OCI-M2 (cell line): ENCODE measurements around the gene LSM10.
A peak's percentile ranks its signal among the peaks of the same experiment; 100 is the strongest.

Experiments used
- DNase-seq: peaks from one replicate; lab custom pipeline; 2025; ENCODE audit not compliant: unreplicated experiment; lab: John Stamatoyannopoulos, UW

Gene LSM10

DNA sequence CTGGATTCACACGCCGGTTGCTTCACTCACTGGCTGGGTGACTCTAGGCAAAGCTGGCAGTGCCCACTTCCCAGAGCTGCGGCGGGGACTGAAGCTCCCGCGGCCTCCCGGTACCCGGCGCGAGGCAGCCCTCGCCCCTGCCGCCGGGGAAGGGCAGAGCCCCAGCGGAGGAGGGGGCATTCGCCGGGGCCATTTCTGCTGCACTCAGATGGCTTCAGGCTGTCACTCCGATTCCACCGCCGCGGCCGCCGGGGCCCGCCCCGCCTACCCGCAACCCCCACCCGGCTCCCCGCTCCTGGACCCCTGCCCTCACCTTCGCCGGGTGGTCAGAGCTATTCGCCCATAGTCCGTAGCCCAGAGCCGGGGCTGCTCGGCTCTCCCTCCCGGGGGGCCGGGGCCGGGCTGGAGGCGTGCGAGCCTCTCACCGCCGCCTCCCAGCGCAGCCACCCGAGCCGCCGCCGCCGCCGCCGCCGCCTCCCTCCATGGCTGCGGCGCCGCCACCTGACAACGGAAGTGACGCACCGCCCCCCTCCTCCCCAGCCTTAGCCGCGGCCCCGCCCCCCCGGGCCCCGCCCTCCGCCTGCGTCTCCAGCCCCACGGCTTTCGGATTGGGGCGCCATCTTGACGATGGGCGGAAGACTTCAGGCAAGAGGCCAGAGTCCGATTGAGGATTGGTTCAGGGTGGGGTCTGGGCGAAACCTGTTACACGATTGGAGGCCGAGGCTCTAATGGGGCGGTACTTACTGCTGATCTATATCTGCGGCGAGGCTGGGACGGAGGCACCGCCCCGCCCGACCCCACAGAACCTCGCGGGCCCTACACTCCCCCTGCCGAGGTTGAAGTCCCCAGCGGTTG, 12.1 kb downstream of the LSM10 start, which contains the start of gene STK40:
Gene STK40 (minus strand): TSS at position 515 of the 855 bp plus-strand sequence. CDS start 24,592 bp downstream, outside the sequence.
- peak; percentile 74 for DNase-seq

DNA sequence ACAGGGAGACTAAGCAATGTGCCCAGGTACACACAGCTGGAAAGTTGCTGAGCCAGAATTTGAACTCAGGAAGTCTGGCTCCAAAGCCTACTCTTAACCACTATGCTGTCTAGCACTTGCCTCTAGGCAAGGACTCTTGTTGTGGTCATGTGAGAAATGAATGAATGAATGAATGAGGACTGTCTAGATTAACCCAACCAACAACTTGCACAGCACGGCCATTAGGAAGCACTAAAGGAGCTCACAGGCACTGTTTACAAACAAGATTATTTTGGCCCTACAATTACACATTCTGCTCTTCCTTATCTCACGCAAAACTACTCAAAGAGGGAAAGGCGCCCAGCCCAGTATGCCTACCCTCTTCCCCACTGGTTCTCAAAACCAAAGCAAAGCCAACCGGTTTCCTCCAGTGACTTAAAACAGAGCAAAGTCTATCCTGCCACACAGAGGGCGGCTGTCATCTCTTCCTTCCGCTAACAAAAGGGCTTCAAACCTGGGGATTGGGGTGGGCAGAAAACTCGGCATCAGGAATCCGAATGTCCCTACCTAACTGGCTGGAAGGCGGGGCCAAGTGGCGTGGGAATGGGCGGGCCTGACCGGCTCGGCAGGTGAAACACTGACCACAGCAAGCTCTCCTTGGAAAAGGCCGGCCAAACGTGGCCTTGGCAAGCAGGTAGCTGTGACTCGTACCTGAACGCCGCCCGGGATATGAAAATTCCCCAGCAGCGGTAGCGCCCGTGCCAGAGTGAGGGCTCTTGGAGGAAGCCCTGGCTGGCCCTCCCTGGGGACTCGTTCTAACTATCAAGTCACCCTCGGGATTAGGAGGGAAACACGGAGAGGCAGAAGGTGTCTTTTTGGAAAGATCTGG, 12.9 kb downstream of the LSM10 start:
- no peak for DNase-seq

DNA sequence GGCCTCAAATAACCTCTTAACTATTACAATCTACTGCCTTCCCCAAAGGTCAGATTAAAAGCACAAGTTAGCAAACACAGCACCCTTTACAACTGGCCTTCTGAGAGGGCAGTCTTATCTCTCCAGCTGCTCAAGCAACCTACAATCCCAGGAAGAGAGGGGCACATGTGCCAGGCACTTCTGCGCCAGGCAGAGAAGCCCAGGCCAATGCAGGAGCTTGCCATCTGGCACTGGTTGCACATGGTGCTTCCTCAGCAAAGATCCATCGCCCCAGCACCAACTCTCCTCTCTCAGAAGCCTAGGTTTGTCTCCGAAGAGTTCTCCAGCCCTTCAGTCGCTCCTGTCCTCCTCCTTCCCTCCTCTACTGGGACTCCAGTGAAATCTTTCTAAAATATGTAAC, 14.5 kb downstream of the LSM10 start:
- DNase-seq = no peak

DNA sequence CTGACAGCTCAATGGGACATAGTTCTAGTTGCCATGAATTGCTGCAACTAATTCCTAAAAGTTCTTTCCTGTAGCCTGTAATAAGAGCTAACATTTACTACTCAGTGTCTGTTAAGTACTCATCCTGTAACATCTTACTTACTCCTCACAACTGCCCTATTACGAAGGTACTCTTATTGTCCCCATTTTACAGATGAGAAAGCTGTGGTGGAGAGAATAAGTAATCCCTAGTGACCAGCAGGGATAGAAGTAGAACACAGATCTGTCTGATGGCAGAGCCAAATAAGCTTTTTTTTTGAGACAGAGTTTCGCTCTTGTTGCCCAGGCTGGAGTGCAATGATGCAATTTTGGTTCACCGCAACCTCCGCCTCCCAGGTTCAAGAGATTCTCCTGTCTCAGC, 15.0 kb downstream of the LSM10 start:
- DNase-seq = no peak

DNA sequence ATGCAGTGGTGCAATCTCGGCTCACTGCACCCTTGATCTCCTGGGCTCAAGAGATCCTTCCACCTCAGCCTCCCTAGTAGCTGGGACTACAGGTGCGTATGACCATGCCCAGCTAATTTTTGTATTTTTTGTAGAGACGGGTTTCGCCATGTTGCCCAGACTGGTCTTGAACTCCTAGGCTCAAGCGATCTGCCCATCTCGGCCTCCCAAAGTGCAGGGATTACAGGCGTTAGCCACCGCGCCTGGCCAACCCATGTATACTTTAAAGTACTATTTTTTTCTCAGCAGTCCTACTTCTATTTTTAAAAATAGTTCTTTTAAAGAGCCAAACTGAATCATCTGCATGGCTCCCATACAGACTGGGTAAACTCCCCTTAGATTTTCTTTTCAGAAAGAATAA, 15.5 kb downstream of the LSM10 start:
- no peak for DNase-seq

DNA sequence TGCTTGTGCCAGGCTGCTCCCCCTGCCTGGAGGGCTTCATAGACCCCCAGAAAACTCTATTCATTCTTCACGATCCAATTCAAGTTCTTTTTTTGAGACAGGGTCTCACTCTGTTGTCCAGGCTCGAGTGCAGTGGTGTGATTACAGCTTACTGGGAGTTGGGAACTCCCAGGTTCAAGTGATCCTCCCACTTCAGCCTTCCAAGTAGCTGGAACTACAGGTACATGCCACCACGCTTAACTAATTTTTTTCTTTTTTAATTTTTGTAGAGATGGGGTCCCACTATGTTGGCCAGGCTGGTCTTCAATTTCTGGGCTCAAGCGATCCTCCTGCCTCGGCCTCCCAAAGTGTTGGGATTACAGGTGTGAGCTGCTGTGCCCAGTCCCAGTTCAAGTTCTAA, 16.3 kb downstream of the LSM10 start:
- DNase-seq = no peak

DNA sequence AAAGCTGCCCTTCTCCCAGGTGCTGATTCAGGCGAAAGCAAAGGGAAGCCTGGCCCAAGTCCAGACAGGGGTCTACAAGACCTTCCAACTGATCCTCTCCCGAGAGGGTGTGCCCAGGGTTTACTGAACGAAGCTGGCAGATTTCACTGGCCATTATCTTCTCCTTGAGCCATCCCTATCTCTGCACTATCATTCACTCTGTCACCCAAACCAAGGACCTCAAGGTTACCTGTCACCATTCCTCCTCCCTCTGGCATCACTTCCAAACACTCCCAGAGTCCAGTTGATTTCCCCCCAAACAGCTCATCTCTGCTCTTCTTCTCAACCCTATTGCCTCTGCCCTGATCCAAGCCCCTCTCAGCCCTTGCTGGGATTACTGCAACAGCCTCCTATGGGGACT, 16.9 kb downstream of the LSM10 start:
- no peak for DNase-seq

DNA sequence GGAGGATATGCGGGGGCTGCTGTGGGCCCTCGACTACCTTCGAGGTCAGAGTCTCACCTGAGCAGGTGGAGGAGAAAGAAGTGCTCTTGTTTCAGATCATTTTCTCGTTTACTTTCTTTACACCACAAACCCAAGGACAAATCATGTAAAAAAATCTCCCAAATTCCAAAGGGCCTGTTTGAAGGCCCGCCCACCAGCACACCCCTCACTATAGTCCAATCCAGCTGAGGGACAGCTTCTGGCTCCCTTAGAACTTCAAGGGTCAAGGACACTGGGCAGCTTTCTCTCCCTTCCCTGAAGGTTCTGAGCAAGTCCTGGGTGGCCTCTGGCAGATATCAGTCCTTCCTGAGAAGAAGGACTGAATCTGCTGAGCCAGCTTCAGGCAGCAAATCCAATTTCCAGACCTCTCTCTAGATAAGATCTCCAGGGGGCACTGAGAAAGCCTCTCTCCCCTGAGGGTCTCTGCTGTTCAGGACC, 17.5 kb downstream of the LSM10 start:
- DNase-seq = no peak

DNA sequence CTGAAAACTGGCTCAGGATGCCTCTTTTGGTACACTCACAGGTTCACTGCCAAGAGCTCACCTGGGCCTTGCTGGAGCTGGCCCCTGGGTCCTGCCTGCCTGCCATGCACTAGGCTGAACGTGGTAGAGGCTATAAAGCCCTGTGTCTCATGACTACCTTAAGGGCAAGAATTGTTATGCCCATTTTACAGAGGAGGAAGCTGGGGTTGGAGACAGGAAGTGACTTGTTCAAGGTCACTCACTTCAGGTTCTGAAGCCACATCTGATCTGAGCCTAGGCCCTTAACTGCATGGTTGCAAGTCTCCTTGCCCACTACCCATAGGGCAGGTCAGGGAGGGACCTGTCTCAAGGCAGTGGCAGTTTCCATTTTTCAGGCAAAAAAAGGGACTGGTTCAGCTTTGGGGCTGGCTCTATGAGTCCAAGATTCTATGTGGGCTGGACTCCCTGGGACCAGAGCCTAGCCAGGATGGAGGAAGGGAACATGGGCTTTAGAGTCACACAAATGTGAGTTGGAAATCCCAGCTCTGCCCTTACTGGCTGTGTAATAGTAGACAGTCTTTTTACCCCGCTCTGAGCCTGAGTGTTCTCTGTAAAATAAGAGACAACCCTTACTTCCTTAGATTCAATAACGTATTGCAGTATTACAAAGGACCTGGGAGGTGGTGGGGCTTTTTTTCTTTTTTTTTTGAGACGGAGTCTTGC, 19.8 kb downstream of the LSM10 start:
- DNase-seq = no peak

DNA sequence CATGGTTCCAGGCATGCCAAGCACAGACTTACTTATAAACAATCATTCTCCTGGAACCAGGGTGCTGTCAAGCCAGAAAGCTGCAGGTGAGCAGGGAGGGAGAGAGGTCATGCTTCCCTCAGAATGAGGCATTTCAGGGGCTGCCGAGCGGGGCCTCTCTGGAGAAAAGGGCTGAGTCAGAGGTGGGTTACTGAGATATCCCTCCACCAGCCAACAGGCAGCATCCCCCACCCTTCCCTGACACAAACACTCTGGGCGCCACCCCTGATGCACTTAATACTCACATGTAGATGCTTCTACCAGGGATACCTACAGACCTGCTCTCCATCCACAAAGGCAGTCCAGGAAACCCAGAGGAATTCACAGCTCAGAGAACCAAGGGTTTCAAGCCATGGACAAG, 25.1 kb downstream of the LSM10 start:
- no peak for DNase-seq

DNA sequence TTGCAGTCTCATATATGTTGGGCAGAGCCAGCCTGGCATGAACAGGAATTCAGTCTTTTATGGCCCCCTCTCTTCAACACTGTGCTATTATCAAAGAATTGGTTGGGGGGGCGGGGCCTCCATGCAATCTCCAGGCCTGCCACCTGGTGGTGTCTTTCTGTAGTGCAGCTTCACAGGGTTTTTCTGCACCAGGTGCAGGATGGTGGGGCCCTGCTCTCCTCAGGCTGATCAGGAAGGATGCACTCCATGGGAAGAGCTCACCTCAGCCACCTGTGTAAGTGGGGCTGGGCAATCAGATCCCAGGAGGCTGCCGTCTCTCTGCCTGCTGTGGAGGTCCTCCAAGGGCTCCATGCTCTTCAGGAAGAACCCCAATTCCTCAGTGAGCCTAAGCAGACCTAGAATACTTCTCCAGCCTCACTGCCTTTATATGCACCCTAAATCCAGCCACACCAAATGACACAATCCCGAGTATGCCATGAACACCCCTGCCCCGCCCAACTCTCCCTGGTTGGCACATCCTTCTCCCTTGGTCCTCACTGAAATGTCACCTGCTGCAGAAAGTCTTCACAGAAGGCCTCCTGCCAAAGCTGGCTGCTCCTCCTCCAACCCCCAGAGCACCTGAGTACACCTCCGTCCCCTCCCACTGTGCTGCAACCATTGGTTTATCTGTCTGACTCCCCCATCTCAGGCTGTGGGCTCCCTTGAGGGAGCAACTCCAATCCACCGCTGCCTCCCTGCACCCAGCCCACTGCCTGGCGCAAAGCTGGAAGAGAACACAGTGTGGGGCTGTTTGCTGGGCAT, 28.4 kb downstream of the LSM10 start:
- DNase-seq = peak; percentile 11

DNA sequence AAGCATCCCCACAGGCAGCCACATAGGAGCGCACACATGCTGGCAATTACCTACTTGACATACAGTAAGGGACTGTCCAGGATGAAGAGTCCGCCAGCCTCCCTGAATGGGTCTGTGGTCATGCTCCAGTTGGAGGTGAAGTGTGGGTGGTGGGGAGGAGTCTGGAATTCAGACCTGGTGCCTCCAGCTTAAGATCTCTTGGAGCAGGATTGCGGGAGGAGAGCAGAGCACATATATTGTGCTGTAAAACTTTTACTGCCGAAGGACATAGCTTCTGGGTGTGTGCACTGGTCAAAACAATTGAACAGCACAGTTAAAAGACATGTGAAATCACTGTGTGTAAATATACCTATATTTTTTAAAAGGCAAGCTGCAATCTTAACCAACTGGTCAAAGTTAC, 29.9 kb downstream of the LSM10 start:
- no peak for DNase-seq

DNA sequence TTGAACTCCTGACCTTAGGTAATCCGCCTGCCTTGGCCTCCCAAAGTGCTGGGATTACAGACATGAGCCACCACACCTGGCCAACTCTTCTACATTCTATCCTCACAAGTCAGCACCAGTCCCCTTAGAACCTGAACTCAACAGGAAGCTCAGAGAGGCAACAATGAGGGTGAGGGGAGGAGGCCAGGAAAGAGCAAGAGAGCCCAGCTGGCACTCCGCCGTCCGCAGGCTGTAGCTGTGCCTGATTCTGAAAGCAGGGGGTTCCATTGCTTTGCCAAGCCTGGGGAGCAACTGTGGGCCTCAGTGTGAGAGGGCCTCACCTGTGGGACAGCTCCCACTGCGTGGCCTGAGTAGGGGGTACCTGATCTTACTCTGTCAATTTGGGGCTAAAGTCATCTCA, 30.6 kb downstream of the LSM10 start:
- no peak for DNase-seq

DNA sequence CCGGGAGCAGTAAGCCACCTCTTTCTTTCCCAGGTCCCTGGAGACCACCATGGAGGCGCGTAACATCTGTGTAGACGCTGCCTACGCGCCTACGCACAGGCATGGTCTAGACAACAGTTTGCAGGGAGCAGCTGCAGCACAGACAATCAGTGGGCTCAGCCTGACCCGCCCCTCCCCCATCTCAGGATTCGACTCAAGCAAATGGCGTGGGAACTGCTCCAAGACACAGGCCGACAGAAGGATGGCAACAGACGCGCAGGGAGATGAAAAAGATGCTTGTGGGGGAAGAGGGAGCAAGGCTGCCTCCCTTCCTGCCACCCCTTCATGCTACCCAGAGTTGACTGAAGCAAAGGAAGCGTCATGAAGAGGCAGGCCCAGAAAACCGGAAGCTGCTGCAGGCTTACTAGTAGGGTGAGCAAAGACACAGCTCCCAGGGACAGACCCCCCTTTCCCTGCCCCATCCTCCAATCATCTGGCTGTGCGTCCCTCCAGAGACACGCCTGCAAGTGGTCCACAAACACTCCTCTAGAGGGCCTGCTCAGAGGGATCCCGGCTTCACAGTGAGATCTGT, 31.5 kb downstream of the LSM10 start:
- DNase-seq = no peak

DNA sequence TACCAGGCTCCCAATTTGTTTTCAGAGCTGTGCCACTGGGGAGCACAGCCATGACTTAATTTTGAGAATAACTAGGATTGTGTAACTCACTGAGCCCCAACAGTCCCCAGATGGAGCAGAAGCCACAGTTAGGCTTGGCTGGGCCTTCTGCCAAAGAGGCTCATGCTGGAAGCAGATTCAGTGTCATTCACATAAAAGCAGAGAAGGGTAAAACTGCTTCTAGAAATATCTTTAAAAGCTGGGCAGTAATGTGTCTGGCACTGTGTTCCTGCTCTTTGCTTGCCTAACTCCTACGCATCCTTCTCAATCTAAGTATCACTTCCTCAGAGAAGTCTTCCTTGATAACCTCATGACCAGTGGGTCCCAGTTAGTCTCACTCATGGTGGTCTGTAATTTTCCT, 32.3 kb downstream of the LSM10 start:
- no peak for DNase-seq

DNA sequence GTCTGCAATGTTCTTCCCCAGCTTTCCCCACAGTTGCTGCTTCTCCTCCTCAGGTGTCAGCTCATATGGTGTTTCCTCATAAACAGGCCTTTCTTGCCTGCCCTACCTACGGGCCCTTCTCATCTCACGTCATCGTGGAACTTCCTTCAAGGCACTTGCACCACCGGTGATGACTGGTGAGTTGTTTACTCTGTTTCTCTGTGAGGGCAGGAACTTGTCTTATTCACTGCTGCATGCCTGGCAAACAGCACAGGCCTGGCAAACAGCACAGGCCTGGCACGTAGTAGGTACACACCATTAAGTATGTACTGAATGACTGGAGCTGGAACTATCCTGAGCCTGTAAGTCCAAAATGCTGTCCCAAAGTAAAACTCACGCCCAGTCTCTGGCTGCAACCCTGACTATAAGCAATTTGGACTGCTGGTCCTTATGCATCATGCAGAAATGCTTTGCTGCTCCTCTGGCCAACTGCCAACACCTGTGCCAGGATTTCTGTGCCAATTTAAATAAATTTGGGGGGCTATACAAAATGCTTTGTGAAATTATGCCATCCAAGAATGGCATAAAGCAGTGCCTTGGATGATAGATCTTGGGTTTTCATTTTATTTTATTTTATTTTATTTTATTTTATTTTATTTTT, 37.7 kb downstream of the LSM10 start:
- DNase-seq = no peak

DNA sequence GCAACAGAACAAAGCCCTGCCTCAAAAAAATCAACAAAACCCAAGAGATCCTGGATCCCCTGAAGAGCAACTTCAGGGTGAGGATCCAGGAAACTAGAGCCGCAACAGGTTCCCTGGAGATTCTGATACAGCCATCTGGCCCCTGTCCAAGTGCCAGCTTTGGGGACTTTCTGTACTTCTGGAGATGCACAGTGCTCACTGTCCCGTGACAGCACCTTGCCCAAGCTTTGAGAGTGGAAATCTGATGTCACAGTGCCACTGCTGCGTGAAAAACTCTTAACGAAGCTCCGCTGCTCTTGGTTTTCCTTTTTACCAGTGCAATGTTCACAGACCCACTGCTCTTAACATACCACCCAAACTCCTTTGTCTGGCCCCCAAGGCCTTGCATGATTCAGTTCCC, 38.3 kb downstream of the LSM10 start:
- no peak for DNase-seq

DNA sequence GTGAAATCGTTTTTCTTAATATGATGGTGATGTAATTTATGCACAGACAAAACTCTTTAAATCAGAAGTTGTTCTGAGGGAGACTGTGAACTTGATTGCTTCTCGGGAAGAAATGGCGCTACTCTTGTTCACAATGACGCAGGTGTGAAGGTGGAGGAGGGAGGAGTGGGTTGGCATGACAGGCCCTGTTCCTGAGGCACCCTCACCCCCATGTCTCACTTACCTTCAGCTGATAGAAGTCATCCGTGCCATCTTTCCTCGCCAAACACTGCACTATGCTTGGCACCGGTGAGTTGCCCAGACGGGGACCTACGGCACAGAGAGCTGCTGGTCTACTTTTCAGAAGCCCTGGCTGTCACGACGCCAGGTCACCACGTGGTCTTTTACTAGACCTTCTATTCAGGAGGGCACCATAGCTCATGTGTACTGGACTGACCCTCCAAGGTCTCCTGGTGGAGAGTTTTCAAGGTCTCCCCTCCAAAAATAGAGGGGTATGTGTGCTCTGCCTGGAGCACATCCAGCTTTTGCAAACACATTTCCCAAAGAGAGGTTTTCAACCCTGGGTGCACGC, 39.1 kb downstream of the LSM10 start:
- DNase-seq = no peak

DNA sequence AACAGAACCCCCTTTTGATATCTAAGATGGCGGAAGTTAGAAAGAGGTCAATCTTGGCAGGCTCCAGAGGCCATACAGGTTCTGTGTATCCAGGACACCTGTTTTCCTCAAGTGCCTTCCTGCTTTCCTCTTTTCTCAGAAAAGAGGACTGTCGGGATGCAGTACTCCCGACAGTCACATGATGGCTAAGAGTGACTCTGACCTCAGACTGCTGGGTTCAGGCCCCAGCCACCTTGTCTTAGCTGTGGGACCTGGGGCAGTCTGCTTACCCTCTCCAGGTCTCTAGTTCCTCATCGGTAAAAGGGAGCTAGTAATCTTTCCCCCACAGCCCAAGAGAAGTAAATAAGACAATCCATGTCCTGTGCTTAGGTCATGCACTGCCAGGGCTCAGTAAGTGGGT, 41.9 kb downstream of the LSM10 start:
- no peak for DNase-seq
